ENCODE measurements around the gene RCAN2.

Gene RCAN2

DNA sequence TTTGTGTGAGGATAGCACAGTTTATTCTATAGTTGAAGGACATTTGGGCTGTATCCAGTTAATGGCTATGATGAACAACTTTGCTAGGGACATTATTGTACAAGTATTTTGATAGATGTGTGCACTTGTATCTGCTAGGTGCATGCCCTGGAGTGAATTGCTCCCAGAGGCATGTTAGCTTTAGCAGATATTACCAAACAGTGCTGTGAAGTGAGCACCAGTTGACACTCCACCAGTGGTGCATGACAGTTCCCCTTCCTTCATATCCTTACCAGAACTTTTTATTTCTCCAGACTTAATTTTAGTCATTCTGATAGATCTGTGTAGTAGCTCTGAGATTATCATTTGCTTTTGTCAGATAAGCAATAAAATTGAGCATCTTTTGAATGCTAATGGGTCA lies 271.6 kb downstream of the RCAN2 start:
- DNase-seq (ENCODE audit: low spot score) (no peak), FAIRE-seq (no peak)

DNA sequence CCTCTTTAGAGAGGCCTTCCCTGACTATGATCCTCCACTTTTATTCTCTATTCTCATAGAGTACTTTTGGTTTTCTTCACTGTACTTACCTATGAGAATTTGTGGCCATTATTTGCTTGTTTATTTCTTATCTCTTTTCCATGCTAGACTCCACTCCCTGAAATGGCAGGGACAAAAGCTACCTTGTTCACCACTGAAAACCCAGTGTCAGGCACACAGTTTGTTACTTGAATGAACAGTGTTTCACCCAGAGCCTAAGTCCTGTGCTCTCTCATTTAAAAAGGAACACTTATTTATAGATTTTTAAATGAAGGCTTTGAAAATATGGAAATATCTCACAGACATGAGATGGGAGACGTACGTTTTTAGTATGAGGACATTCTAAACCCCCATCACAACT lies 272.8 kb downstream of the RCAN2 start:
- FAIRE-seq (no peak), DNase-seq (ENCODE audit: low spot score) (no peak)

DNA sequence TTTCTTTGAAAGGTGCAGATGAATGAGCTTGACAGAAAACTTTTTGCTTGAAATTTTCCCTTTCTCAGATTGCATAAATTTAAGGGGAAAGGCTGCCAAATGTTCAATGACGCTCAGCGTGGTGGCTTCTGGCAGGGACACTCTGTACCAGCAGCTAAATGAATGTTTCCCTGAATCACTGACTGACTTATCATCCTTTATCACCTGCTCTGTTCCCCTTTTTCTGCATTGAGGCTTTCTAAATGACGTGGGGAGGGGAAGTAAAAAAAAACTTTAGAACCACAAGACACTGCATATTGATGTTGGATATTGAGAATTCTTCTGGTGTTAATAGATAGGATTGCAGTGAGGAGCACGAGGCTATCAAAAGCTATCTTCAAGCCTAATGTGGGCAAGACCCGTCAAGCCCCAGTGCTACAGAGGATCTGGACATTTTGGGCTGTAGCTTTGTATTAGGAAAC lies 273.5 kb downstream of the RCAN2 start:
- no peak for DNase-seq (ENCODE audit: low spot score)
- FAIRE-seq, result no peak

DNA sequence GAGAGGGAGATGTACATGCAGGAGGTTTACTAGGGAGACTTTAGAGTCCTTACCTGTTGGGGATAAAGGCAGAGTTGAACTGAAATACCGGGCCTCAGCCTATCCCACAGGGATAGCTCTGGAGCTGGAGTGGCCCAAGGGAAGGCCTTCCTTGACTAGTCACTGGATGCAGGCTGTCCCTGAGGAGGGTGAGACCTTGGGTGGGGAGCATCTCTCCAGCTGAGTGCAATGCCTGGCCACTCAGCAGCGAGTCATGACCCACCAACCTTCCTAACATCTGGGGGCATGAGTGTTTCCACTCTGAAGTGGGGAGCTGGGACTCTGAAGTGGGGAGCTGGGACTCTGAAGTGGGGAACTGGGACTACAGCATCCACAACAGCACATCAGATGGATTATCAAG lies 274.4 kb downstream of the RCAN2 start:
- FAIRE-seq, result no peak

DNA sequence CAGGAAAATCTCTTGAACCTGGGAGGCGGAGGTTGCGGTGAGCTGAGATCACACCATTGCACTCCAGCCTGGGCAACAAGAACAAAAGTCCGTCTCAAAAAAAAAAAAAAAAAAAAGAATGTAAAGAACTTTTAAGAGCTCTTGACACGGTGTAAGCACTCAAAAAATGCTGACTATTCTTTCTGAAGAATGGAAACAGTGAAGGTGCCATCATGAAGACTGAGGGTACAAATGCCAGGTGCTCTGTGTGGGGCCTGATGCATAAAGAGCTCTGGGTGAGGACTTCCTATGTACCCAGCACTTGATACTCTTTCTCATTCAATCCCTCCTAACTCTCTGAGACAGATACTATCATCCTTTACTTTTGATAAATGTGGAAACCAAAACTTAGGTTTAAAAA lies 275.5 kb downstream of the RCAN2 start:
- FAIRE-seq (no peak), DNase-seq (ENCODE audit: low spot score) (no peak)

More for the DNA sequence above, 274.4 kb downstream of the RCAN2 start:
- DNase-seq (ENCODE audit: low spot score), result no peak

DNA sequence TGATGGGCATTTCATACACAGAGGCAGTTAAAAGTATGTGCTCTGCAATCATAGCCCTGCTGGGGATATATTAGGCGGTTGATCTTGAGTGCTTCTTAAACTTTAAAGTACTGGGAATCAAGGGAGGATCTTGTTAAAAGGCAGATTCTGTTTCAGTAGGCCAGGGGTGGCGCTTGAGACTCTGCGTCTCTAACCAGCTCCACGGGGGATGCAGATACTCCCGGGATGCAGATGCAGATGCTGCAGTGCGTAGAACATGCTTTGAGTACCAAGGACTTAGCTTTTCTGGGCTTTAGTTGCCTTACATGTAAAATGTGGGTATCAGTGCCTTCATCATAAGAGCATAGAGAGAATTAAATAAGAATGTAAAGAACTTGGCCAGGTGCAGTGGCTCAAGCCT lies 276.0 kb downstream of the RCAN2 start:
- no peak for DNase-seq (ENCODE audit: low spot score)
- FAIRE-seq, result no peak

DNA sequence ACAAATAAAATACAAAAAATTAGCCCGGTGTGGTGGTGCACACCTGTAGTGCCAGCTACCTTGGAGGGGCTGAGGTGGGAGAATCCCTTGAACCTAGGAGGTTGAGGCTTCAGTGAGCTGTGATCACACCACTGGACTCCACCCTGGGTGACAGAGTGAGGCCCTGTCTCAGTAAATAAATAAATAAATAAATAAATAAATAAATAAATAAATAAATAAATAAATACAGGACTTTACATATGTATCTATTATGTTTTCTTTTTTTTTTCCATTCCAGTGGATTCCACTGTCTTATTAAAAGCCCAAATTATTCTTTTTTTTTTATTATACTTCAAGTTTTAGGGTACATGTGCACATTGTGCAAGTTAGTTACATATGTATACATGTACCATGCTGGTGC lies 279.3 kb downstream of the RCAN2 start:
- DNase-seq (ENCODE audit: low spot score) (no peak), FAIRE-seq (no peak)

DNA sequence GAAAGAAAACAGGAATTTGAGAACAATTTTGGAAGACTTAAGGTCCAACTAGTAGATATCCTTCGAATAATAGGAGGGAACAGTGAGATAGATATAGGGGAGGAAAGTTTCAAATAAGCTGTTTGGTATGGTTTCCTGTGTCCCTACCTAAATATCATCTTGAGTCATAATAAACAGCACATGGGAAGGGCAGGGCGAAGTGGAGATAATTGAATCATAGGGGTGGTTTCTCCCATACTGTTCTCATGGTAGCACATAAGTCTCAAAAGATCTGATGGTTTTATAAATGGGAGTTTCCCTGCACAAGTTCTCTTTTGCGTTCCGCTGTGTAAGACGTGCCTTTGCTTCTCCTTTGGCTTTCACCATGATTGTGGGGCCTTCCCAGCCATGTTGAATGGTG lies 281.0 kb downstream of the RCAN2 start:
- DNase-seq (ENCODE audit: low spot score) (no peak), FAIRE-seq (no peak)

DNA sequence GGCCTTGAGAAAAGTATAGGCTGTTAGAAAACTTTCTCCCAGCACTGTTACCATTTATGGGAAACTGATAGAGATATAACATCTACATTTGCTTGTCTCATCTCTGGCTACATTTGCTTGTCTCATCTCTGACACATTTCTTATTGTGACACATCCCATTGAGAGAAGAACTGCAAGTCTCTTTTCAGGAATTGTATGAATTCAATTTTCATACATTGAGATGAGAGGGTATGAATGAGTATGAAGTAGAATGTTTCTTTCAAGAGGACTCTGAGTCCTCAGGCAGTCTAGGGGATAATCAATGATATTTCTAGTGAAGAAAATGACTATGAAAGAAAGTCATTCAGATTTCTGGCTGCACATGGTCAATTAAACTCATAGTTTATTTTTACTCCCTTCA lies 282.9 kb downstream of the RCAN2 start:
- FAIRE-seq (no peak), DNase-seq (ENCODE audit: low spot score) (no peak)

DNA sequence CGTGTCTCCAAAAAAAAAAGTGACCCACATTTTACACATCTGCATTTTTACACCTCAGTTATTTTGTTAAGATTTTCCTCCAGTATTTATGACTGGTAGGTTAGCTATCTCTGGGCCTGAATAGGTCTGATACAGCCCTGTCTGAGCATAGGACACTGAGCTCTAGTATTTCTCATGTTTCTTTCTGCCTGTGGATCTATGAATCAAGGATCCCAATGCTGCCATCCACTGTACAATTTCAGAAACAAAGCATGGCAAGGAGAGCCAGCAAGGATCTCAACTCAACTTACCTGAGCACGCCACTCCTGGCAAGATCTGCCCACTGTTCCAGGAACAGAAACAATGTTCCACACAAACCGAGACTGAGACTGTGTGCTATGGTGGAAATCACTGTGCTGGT lies 284.1 kb downstream of the RCAN2 start:
- DNase-seq (ENCODE audit: low spot score) (no peak), FAIRE-seq (no peak)

DNA sequence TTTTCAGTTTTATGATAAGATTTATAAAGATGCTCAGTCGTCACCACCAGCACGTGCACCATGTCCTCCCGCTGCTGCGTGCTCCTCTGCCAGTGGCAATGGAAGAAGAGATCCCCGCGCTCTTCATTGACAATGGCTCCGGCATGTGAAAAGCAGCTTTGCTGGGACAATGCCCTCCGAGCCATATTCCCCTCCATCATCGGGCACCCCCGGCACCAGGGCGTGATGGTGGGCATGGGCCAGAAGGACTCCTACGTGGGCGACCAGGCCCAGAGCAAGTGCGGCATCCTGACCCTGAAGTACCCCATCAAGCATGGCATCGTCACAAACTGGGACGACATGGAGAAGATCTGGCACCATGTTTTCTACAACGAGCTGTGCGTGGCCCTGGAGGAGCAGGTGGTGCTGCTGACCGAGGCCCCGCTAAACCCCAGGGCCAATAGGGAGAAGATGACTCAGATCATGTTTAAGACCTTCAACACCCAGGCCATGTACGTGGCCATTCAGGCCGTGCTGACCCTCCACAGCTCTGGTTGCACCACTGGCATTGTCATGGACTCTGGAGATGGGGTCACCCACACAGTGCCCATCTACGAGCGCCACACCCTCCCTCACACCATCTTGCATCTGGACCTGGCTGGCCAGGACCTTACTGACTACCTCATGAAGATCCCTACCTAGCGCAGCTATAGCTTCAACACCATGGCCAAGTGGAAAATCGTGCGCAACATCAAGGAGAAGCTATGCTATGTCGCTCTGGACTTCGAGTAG lies 286.2 kb downstream of the RCAN2 start:
- DNase-seq (ENCODE audit: low spot score) (no peak), FAIRE-seq (no peak)

DNA sequence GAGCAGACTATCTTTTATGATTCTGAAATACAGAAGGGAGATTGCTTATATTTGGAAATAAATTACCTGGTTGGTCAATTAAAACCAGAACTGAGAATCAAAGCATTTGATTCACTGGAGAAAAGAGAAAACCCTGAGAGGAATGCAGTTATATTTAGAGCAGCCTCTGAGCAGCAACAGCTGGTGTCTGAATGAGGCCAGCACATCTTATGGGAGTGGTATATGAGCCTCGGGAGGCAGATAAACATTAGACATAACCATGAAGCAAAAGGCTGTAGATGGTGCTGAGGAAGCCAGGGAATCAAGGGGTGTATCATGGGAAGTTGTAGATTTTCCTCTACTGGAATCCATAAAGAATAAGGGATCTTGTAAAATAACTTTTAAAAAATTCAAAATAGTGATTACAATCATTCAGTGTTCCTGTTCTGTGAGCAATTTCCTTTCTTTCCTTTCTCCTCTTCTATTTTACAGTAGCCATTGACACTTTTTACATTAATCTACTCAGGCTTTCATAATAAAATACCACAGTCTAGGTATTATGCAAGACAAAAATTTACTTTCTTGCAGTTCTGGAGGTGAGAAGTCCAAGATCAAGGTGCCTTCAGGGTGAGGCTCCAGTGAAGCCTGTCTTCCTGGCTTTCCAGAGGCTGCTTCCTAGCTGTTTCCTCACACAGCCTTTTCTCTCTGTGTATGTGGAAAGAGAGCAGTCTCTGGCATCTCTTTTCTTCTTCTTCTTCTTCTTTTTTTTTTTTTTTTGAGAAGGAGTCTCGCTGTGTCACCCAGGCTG lies 287.7 kb downstream of the RCAN2 start:
- FAIRE-seq, result no peak
- no peak for DNase-seq (ENCODE audit: low spot score)

DNA sequence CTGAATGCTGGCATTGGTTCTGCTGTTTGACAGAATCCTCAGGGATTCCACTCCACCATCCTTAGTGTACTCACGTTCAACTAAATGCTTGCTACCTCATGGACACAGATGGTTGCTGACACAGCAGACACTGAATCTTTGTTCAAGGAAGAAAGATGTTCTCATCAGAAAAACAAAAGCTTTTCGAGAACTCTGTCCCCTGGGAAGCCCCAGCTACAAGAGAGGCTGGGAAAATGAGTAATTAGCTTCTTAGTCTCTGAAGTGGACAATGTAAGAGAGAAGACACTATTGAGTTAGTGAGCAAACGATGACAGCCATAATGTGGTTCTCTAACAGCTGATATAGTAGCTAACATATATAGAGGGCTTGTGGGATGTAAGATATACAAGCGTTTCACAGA lies 289.5 kb downstream of the RCAN2 start:
- no peak for FAIRE-seq
- no peak for DNase-seq (ENCODE audit: low spot score)

DNA sequence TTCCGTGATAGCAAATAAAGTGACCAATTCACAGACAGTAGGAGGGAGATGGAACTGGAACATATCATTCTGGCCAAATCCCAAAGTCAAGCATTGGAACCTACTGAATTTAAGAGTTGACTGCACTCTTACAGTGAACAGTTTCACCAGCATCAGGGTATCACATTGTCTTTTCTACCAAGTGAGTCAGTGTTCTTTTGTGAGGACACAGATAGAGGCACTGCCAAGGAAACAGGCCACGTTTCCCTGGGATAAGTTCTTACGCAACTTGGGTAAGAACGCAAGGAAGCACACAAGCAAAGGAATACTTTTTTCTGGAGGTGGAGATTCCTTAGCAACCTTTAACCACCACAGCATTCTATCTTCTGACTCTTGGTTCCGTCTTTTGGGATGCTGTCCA lies 291.9 kb downstream of the RCAN2 start:
- DNase-seq (ENCODE audit: low spot score) (no peak), FAIRE-seq (no peak)

DNA sequence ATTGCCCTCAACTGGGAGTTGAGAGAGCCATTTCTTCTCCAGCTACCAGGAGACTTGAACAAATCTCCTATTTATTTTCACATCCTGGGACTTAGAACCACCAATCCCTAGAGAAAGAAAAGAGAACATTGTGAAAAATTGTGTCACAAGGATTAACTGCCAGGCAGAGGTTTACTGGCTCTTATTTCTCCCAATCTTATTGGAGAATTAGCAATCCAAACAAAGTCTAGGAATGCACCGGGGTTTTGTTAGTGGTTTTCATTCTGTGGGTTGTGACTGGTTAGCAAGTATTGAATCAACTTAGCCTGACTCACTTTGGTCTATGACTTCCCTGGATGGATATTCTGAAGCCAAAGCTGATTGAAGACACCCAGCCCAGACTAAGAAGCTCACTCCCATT lies 299.3 kb downstream of the RCAN2 start:
- FAIRE-seq, result no peak
- peak; percentile 53 for DNase-seq (ENCODE audit: low spot score)

DNA sequence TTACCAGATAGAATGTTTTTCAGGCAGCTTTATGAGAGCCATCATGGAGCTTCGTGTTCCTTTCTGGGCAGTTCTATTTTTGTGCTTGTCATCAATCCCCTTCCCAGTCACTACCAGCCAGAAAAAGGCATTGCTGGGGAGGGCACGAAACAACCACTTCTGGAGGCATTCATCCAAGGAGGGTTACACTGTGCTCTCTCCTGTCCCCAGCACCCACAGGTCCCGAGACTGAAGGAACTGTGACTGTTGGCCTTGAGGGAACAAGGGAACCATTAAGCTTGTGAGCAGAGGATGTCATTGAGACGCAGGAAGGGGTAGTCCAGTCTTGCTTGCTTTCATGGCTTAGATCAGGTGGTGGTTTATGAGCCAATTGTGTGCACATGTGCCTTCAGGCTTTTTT lies 300.4 kb downstream of the RCAN2 start:
- DNase-seq (ENCODE audit: low spot score) (no peak), FAIRE-seq (no peak)

DNA sequence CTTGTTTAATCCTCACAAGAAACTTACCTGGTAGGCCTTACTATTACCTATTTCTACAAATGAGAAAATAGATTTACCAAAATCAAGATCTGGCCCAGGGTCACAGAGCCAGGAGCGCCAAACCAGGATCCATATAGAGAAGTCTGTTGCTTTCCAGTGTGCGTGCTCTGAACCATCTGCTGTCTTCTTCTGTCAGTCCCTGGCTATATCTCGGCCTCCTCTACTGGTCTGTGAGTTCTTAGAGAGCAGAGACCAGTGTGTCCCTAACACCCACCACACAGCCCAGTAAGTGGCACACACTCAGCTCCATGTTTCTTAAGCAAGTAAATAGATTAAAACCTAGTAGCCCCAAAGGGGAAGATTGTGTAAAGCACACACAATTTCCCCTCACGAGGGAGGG lies 301.5 kb downstream of the RCAN2 start:
- DNase-seq (ENCODE audit: low spot score), result no peak

DNA sequence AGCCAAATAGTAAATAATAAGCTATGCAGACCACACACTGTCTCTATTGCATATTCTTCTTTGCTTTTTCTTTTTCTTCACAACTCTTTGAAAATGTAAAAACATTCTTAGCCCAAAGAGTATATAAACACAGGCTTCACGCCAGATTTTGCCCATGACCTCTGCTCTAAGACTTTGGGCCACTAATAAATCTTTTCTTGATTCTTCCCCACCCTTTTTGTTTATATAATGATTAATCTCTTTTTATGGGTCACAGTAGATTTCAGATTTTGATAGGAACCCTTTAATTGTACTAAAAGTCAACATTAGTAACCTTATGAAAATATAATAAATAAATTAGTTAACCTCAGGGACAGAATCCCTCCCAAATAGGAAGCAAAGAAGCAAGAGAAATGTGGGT lies 304.7 kb downstream of the RCAN2 start:
- DNase-seq (ENCODE audit: low spot score), result no peak
- no peak for FAIRE-seq

More for the DNA sequence above, 301.5 kb downstream of the RCAN2 start:
- no peak for FAIRE-seq

DNA sequence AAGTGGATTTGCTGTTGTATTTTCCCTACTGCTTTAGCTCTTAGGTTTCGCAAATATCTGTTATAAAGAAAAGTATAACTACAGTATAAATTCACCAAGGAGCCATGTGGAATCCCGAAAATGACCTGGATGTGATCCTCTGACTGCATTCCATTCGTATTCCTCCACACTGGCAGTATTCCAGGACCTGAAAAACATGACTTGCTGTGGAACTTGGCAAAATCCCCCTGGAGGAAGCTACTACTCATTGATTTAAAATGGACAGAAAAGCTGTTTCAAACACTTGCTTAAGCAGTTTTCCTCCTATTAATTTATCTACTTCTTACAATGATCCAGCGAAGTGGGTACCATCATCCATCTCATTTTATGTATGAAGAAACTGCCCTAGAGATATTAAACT lies 307.1 kb downstream of the RCAN2 start:
- FAIRE-seq (no peak), DNase-seq (ENCODE audit: low spot score) (peak; percentile 51)

DNA sequence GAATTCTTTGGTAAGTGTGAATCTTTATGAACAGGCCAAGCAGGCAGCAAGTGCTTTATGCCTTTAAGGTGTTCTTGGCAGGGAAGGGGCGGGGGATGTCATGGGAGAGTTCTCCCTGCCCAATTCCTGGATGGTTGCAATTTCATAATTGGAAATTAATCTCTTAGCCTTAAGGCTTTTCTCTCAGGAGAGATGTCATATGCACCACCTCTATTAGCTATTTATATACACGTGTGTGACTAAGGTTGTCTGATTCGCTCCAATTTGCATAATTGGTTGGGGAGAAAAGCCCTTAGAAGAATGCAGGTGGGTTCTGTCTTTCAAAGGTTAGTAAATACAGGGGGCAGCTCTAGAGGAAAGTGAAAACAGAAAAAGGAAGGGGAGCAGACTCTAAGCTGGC lies 315.3 kb downstream of the RCAN2 start:
- DNase-seq (ENCODE audit: low spot score), result no peak
- no peak for FAIRE-seq

DNA sequence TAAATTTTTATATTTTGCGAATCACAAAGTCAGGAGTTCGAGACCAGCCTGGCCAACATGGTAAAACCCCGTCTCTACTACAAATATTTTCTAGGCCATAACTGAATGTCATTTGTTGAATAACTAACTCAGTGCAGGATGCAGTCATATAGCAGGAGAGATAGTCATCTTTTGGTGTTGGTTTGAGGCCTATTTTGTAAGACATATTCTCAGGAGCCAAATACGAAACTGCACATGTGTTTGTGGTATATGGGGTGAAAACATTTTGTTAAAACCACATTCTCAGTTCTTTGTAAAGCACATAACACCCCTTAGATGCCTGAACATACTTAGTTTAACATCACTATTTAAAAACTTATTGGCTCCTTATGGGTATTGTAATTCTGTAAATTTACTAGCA lies 315.8 kb downstream of the RCAN2 start:
- DNase-seq (ENCODE audit: low spot score) (no peak), FAIRE-seq (no peak)

DNA sequence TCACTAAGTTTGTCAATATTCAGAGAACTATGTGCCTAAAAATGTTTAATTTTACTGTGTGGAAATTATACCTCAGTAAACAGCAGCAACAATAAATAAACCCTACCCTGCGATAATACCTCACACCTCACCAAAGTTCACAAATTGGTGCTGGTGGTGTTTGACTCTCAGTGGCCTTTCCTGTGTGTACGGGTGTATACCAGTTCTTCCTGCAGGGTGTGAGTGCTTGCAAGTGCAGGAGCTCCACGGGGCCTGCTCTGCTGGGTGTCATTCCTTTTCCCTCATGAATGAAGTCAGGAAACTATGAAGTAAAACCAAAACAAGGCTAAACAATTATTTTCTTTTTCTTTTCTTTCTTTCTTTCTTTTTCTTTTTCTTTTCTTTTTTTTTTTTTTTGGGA lies 316.3 kb downstream of the RCAN2 start:
- no peak for FAIRE-seq
- no peak for DNase-seq (ENCODE audit: low spot score)

DNA sequence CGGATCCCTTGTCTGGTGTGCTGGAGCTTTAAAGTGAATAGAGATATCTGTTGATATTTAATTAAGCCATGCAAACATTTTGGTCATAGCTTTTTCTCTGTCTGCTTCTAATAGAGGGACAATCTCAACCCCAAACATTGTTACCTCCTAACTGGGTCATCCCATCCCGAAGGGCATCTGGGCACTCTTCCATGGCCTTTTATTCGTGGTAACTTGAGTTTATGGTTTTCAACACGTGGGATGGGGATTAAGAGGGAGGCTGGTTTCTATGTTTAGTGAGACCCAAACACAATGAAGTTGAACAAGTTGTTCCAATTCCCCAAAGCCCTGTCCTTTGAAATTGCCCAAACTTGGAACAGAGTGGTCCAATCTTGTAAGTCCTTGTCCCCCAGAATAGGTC lies 319.1 kb downstream of the RCAN2 start:
- no peak for DNase-seq (ENCODE audit: low spot score)
- FAIRE-seq, result no peak
